Thyroid gland (tissue), 4 donors: ENCODE data around the gene XKRX.

Source experiments
- CTCF ChIP-seq, 6 experiments: fragments of 200-600 bp in 3 of 6; fragments of 450-650 bp in 3 of 6; sonication (generic) in 3 of 6; IDR thresholded peaks; one replicate each; pipeline ENCODE4 v1.5.1; 2016 to 2019; ENCODE audit warnings: antibody characterized with exemption in 6 of 6, mild to moderate bottlenecking in 2 of 6, inconsistent platforms in 1 of 6, moderate library complexity in 1 of 6
- POLR2A ChIP-seq, 2 donors: fragments of 450-650 bp; IDR thresholded peaks; one replicate each; pipeline ENCODE4 v1.6.1; 2017; ENCODE audit warnings: antibody characterized with exemption in 2 of 2, mild to moderate bottlenecking in 2 of 2, moderate library complexity in 1 of 2

GRCh38 chrX:100969936-100970335, 41.2 kb upstream of the XKRX start:
- no peak for TF ChIP-seq CTCF (IDR thresholded peaks at IDR 0.05)
- no peak for TF ChIP-seq POLR2A (IDR thresholded peaks at IDR 0.05)
